Progenitor cell of endocrine pancreas (in vitro differentiated cells): ENCODE data around the gene RAB8A. TPM values are rescaled to one million over a fixed set of nuclear protein-coding genes. Genes with fewer than 3 reads are reported as not detected.
A peak's percentile ranks its signal among the peaks of the same experiment; 100 is the strongest.
"Not testable (repeated sequence)": the region's sequence is repeated elsewhere in the genome, so short reads cannot be mapped to it uniquely, and the experiment has no call there.

Experiments
- DNase-seq: peaks from one replicate; pipeline ENCODE4 v3.0.0; 2021; ENCODE audit warnings: low spot score; ENCODE audit not compliant: unreplicated experiment
- H3K27ac Mint-ChIP-seq: 2 replicates; pipeline ENCODE4 v1.8.0; 2021; ENCODE audit warnings: mild to moderate bottlenecking, moderate library complexity, mixed read lengths
- H3K27me3 Mint-ChIP-seq: 2 replicates; pipeline ENCODE4 v1.8.0; 2021; ENCODE audit warnings: mixed read lengths
- H3K36me3 Mint-ChIP-seq: 2 replicates; pipeline ENCODE4 v1.8.0; 2022; ENCODE audit warnings: mixed read lengths; ENCODE audit not compliant: insufficient read depth
- H3K4me1 Mint-ChIP-seq: 2 replicates; pipeline ENCODE4 v1.8.0; 2021; ENCODE audit warnings: low read depth, mixed read lengths
- H3K4me3 Mint-ChIP-seq: 2 replicates; pipeline ENCODE4 v1.8.0; 2021; ENCODE audit warnings: low read depth, mild to moderate bottlenecking, moderate library complexity, mixed read lengths
- H3K9me3 Mint-ChIP-seq: 2 replicates; pipeline ENCODE4 v1.8.0; 2021; ENCODE audit warnings: low read depth, mixed read lengths
- CTCF ChIP-seq: fragments of 200-600 bp; sonication (generic); IDR thresholded peaks from one replicate; pipeline ENCODE4 v1.5.0; 2021; ENCODE audit warnings: antibody characterized with exemption, mild to moderate bottlenecking; ENCODE audit not compliant: unreplicated experiment
- total RNA-seq: library from RNA; stranded (reverse); gene quantifications from 2 replicates; pipeline ENCODE4 v1.2.1, GENCODE V29; 2021

The RAB8A gene
- total RNA-seq, 1 donor from 2014 or later = 67.5 TPM

GRCh38 chr19:16098821-16099220 lies 12.9 kb upstream of the RAB8A start:
- no peak for DNase-seq
- Mint-ChIP-seq H3K4me1 (peaks cover 19% of the 10 kb centered on the region), H3K27me3 (no peaks in the 10 kb centered on the region), H3K4me3 (no peak overlapping the region), H3K36me3 (peaks cover 51% of the 10 kb centered on the region), H3K9me3 (no peaks in the 10 kb centered on the region), H3K27ac (no peak overlapping the region)
- TF ChIP-seq CTCF = no peak

GRCh38 chr19:16099314-16099965 lies 12.2 kb upstream of the RAB8A start:
- Mint-ChIP-seq H3K36me3 (peaks cover 50% of the 10 kb centered on the region), H3K4me1 (peaks cover 19% of the 10 kb centered on the region)
- H3K9me3 Mint-ChIP-seq, DNase-seq, H3K4me3 Mint-ChIP-seq, H3K27me3 Mint-ChIP-seq, H3K27ac Mint-ChIP-seq: not testable (repeated sequence)

DNA sequence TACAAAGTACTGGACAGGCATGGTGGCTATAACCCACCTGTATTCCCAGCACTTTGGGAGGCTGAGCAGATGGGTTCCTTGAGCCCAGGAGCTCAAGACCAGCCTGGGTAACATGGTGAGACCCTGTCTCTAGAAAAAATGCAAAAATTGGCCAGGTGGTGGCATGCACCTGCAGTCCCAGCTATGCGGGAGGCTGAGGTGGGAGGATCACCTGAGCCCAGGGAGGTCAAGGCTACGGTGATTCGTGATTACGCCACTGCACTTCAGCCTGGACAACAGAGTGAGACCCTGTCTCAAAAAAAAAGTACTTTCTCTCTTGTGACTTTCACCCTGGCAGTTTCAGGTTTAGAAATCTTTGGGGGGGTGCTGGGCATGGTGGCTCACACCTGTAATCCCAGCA lies 11.2 kb upstream of the RAB8A start:
- no peak overlapping the region for H3K27ac Mint-ChIP-seq
- no peaks in the 10 kb centered on the region for H3K9me3 Mint-ChIP-seq
- H3K36me3 Mint-ChIP-seq = peaks cover 42% of the 10 kb centered on the region
- H3K27me3 Mint-ChIP-seq = no peaks in the 10 kb centered on the region
- H3K4me1 Mint-ChIP-seq = peaks cover 19% of the 10 kb centered on the region
- TF ChIP-seq CTCF = no peak
- no peak overlapping the region for H3K4me3 Mint-ChIP-seq
- DNase-seq = no peak

GRCh38 chr19:16104722-16105121 lies 7.0 kb upstream of the RAB8A start:
- H3K27me3 Mint-ChIP-seq = no peaks in the 10 kb centered on the region
- H3K9me3 Mint-ChIP-seq = no peaks in the 10 kb centered on the region
- no peak for TF ChIP-seq CTCF
- no peak overlapping the region for H3K4me3 Mint-ChIP-seq
- H3K36me3 Mint-ChIP-seq = peaks cover 20% of the 10 kb centered on the region
- H3K27ac Mint-ChIP-seq = no peak overlapping the region
- H3K4me1 Mint-ChIP-seq = peaks cover 8% of the 10 kb centered on the region
- DNase-seq = no peak

GRCh38 chr19:16106121-16106520 lies 5.6 kb upstream of the RAB8A start:
- no peak overlapping the region for H3K4me3 Mint-ChIP-seq
- peak overlapping the region; percentile 88 for H3K27ac Mint-ChIP-seq
- H3K36me3 Mint-ChIP-seq = peaks cover 13% of the 10 kb centered on the region
- no peak for TF ChIP-seq CTCF
- no peak for DNase-seq
- H3K27me3 Mint-ChIP-seq = no peaks in the 10 kb centered on the region
- H3K9me3 Mint-ChIP-seq = no peaks in the 10 kb centered on the region
- H3K4me1 Mint-ChIP-seq = peaks cover 8% of the 10 kb centered on the region
